Endodermal cell (in vitro differentiated cells): ENCODE results near the gene TSPAN9. TPM values are rescaled to one million over a fixed set of nuclear protein-coding genes. Genes with fewer than 3 reads are reported as not detected.

Experiments
- DNase-seq: peaks from one replicate; pipeline ENCODE4 v3.0.0-alpha.2; 2017
- H3K27ac ChIP-seq: 2 replicates; pipeline ENCODE4 v1.5.1; 2013; ENCODE audit warnings: mild to moderate bottlenecking, low read depth, low read length, moderate library complexity
- H3K27me3 ChIP-seq: 2 replicates; pipeline ENCODE4 v1.6.1; 2013; ENCODE audit warnings: mild to moderate bottlenecking, low read length, moderate library complexity; ENCODE audit not compliant: insufficient read depth, control insufficient read depth, poor library complexity, severe bottlenecking
- H3K36me3 ChIP-seq: 2 replicates; pipeline ENCODE4 v1.7.0; 2013; ENCODE audit warnings: mild to moderate bottlenecking, low read length, moderate library complexity; ENCODE audit not compliant: control insufficient read depth, insufficient read depth
- H3K4me1 ChIP-seq: one replicate; pipeline ENCODE4 v1.7.0; 2013; ENCODE audit warnings: low read length; ENCODE audit not compliant: control insufficient read depth, insufficient read depth
- H3K4me3 ChIP-seq: 2 replicates; pipeline ENCODE4 v1.5.1; 2013; ENCODE audit warnings: mild to moderate bottlenecking, low read length, moderate library complexity
- H3K9ac ChIP-seq: 2 replicates; pipeline ENCODE4 v1.6.1; 2013; ENCODE audit warnings: mild to moderate bottlenecking, low read length, moderate library complexity; ENCODE audit not compliant: poor library complexity, severe bottlenecking; ENCODE audit errors: extremely low read depth
- H3K9me3 ChIP-seq: 2 replicates; pipeline ENCODE4 v1.6.1; 2013; ENCODE audit warnings: mild to moderate bottlenecking, low read length, moderate library complexity; ENCODE audit not compliant: control insufficient read depth
- H3K27ac Mint-ChIP-seq: 2 replicates; pipeline ENCODE4 v1.8.0; 2020; ENCODE audit warnings: mixed read lengths
- H3K27me3 Mint-ChIP-seq: 2 replicates; pipeline ENCODE4 v1.8.0; 2021; ENCODE audit warnings: mild to moderate bottlenecking, mixed read lengths; ENCODE audit not compliant: insufficient read depth
- H3K36me3 Mint-ChIP-seq: 2 replicates; pipeline ENCODE4 v1.8.0; 2020; ENCODE audit warnings: low read depth, mixed read lengths
- H3K4me1 Mint-ChIP-seq: 2 replicates; pipeline ENCODE4 v1.8.0; 2020; ENCODE audit warnings: mixed read lengths
- H3K4me3 Mint-ChIP-seq: 2 replicates; pipeline ENCODE4 v1.8.0; 2020; ENCODE audit warnings: mild to moderate bottlenecking, moderate library complexity, mixed read lengths
- H3K9me3 Mint-ChIP-seq: 2 replicates; pipeline ENCODE4 v1.8.0; 2020; ENCODE audit warnings: mild to moderate bottlenecking, mixed read lengths
- CTCF ChIP-seq: fragments of 200-600 bp; sonication (generic); conservative IDR thresholded peaks from 2 replicates; pipeline ENCODE4 v1.5.0; 2021; ENCODE audit warnings: antibody characterized with exemption, mild to moderate bottlenecking
- WGBS, 2 experiments: methylation state at CpG; one replicate each; pipeline versions ENCODE4 v1.1.5 to v1.1.7; 2013; ENCODE audit warnings: missing lambda C conversion rate in 2 of 2, mixed read lengths in 1 of 2; ENCODE audit not compliant: insufficient coverage in 1 of 2, insufficient read length in 1 of 2; 5-methylcytosine and 5-hydroxymethylcytosine counted together
- total RNA-seq, 2 donors: library from RNA; stranded (reverse); fragmentation: NEBNext Ultra II Directional in 1 of 2; extraction: Animal tissue kit (Norgen Biotek cat#: 25700) in 1 of 2; gene quantifications; 2 replicates in 1 of 2; 3 replicates in 1 of 2; pipeline ENCODE4 v1.2.1, GENCODE V29; 2021

The TSPAN9 gene
- total RNA-seq, 2 donors from 2014 or later, result 31.9 to 80.8 TPM

GRCh38 chr12:3222306-3222705 lies 145.1 kb downstream of the TSPAN9 start:
- no peak overlapping the region for H3K4me3 ChIP-seq
- Mint-ChIP-seq H3K27ac (no peak overlapping the region), H3K4me1 (peaks cover 30% of the 10 kb centered on the region), H3K36me3 (no peaks in the 10 kb centered on the region), H3K27me3 (no peaks in the 10 kb centered on the region), H3K4me3 (no peak overlapping the region), H3K9me3 (no peaks in the 10 kb centered on the region)
- H3K27me3 ChIP-seq, result no peaks in the 10 kb centered on the region
- no peaks in the 10 kb centered on the region for H3K9me3 ChIP-seq
- no peak overlapping the region for H3K27ac ChIP-seq
- no peaks in the 10 kb centered on the region for H3K36me3 ChIP-seq
- WGBS, 2 experiments, result 90 to 95% methylated on average over 6 of the region's 6 CpGs
- DNase-seq, result no peak
- H3K4me1 ChIP-seq, result peaks cover 3% of the 10 kb centered on the region
- H3K9ac ChIP-seq, result no peak overlapping the region
- TF ChIP-seq CTCF, result no peak

GRCh38 chr12:3222979-3223378 lies 145.8 kb downstream of the TSPAN9 start:
- H3K36me3 Mint-ChIP-seq, result peaks cover 2% of the 10 kb centered on the region
- no peak overlapping the region for H3K27ac ChIP-seq
- H3K27me3 ChIP-seq, result no peaks in the 10 kb centered on the region
- no peak for DNase-seq
- H3K4me3 ChIP-seq, result no peak overlapping the region
- no peaks in the 10 kb centered on the region for H3K36me3 ChIP-seq
- no peak overlapping the region for H3K9ac ChIP-seq
- H3K27ac Mint-ChIP-seq, result no peak overlapping the region
- no peaks in the 10 kb centered on the region for H3K27me3 Mint-ChIP-seq
- 94 to 100% methylated on average over 12 to 15 of the region's 15 CpGs for WGBS, 2 experiments
- no peak overlapping the region for H3K4me3 Mint-ChIP-seq
- no peaks in the 10 kb centered on the region for H3K9me3 Mint-ChIP-seq
- peaks cover 3% of the 10 kb centered on the region for H3K4me1 ChIP-seq
- H3K9me3 ChIP-seq, result no peaks in the 10 kb centered on the region
- TF ChIP-seq CTCF, result no peak
- peaks cover 33% of the 10 kb centered on the region for H3K4me1 Mint-ChIP-seq

GRCh38 chr12:3223601-3224529 lies 146.7 kb downstream of the TSPAN9 start:
- Mint-ChIP-seq H3K9me3 (peaks cover 7% of the 10 kb centered on the region), H3K4me1 (peaks cover 25% of the 10 kb centered on the region), H3K27ac (no peak overlapping the region), H3K36me3 (peaks cover 11% of the 10 kb centered on the region), H3K27me3 (no peaks in the 10 kb centered on the region), H3K4me3 (no peak overlapping the region)
- no peak overlapping the region for H3K9ac ChIP-seq
- 86 to 90% methylated on average over 14 to 18 of the region's 18 CpGs for WGBS, 2 experiments
- no peaks in the 10 kb centered on the region for H3K36me3 ChIP-seq
- H3K9me3 ChIP-seq, result peaks cover 8% of the 10 kb centered on the region
- no peak for DNase-seq
- H3K27ac ChIP-seq, result no peak overlapping the region
- no peak overlapping the region for H3K4me3 ChIP-seq
- no peak for TF ChIP-seq CTCF
- no peaks in the 10 kb centered on the region for H3K27me3 ChIP-seq
- H3K4me1 ChIP-seq, result peaks cover 3% of the 10 kb centered on the region
